ENCODE data around the gene ANXA9. TPM values are rescaled to one million over a fixed set of nuclear protein-coding genes. Genes with fewer than 3 reads are reported as not detected.

ANXA9 gene
- total RNA-seq, 1 experiment from 2014 or later, result 1.2 TPM

- intact Hi-C loops (cut with micrococcal nuclease; ENCODE audit: unreplicated experiment) (no loop called here), in situ Hi-C loops (cut with HindIII; ENCODE audit: low pct_unique_long_range_greater_than_20kb, low sequenced_read_pairs) (no loop called here)
- no peak for DNase-seq (ENCODE audit: low read depth, low spot score)
- ChIA-PET POLR2A (no interaction called here), CTCF (no interaction called here)
- TF ChIP-seq TCF7L2 (IDR thresholded peaks at IDR 0.05; ENCODE audit: low read depth, low read length) (no peak), CTCF (IDR thresholded peaks at IDR 0.05) (no peak), POLR2AphosphoS5 (IDR thresholded peaks at IDR 0.05; ENCODE audit: low read depth, low read length) (no peak), SIN3A (IDR thresholded peaks at IDR 0.05; ENCODE audit: borderline replicate concordance, insufficient read depth, low read depth, low read length) (no peak), REST (IDR thresholded peaks at IDR 0.05; ENCODE audit: insufficient read depth in 1 of 2, low read depth in 2 of 2, low read length in 1 of 2) (no peak)
- H3K4me3 ChIP-seq (ENCODE audit: low read depth in 2 of 2, low read length in 2 of 2), result no peak overlapping the region
- H3K27me3 ChIP-seq (ENCODE audit: control insufficient read depth, insufficient read depth, low read length), result no peaks in the 10 kb centered on the region
- no peak overlapping the region; the same call in 1 of the 2 replicates for H3K27ac ChIP-seq (ENCODE audit: low read length)
- BruUV-seq (replicated peaks), result no TSS peak
- no peaks in the 10 kb centered on the region for H3K9me3 ChIP-seq (ENCODE audit: control insufficient read depth, insufficient read depth, low read depth, low read length)
- peaks cover 36% of the 10 kb centered on the region for H3K36me3 ChIP-seq (ENCODE audit: control insufficient read depth, insufficient read depth, low read length)
- peaks cover 38% of the 10 kb centered on the region for H3K4me1 ChIP-seq (ENCODE audit: control insufficient read depth, insufficient read depth, low read length)
- no peak for ATAC-seq
Measured at GRCh38 chr1:150968491-150968890, 13.6 kb upstream of the ANXA9 start.

- Histone ChIP-seq H3K27ac (ENCODE audit: low read length) (no peak overlapping the region), H3K36me3 (ENCODE audit: control insufficient read depth, insufficient read depth, low read length) (peaks cover 30% of the 10 kb centered on the region), H3K9me3 (ENCODE audit: control insufficient read depth, insufficient read depth, low read depth, low read length) (no peaks in the 10 kb centered on the region), H3K4me1 (ENCODE audit: control insufficient read depth, insufficient read depth, low read length) (peaks cover 38% of the 10 kb centered on the region), H3K27me3 (ENCODE audit: control insufficient read depth, insufficient read depth, low read length) (no peaks in the 10 kb centered on the region), H3K4me3 (ENCODE audit: low read depth in 2 of 2, low read length in 2 of 2) (no peak overlapping the region)
- BruUV-seq (replicated peaks), result no TSS peak
- intact Hi-C loops (cut with micrococcal nuclease; ENCODE audit: unreplicated experiment) (no loop called here), in situ Hi-C loops (cut with HindIII; ENCODE audit: low pct_unique_long_range_greater_than_20kb, low sequenced_read_pairs) (no loop called here)
- CTCF ChIA-PET, result no interaction called here
- DNase-seq (ENCODE audit: low read depth, low spot score), result no peak
- POLR2A ChIA-PET, result no interaction called here
- ATAC-seq, result no peak
- TF ChIP-seq CTCF (IDR thresholded peaks at IDR 0.05) (no peak), POLR2AphosphoS5 (IDR thresholded peaks at IDR 0.05; ENCODE audit: low read depth, low read length) (no peak), TCF7L2 (IDR thresholded peaks at IDR 0.05; ENCODE audit: low read depth, low read length) (no peak), SIN3A (IDR thresholded peaks at IDR 0.05; ENCODE audit: borderline replicate concordance, insufficient read depth, low read depth, low read length) (no peak), REST (IDR thresholded peaks at IDR 0.05; ENCODE audit: insufficient read depth in 1 of 2, low read depth in 2 of 2, low read length in 1 of 2) (no peak)
Measured at GRCh38 chr1:150969626-150970025, 12.5 kb upstream of the ANXA9 start.

Data from Panc1 (cell line).